ENCODE results near the gene KCND3.

The KCND3 gene

DNA sequence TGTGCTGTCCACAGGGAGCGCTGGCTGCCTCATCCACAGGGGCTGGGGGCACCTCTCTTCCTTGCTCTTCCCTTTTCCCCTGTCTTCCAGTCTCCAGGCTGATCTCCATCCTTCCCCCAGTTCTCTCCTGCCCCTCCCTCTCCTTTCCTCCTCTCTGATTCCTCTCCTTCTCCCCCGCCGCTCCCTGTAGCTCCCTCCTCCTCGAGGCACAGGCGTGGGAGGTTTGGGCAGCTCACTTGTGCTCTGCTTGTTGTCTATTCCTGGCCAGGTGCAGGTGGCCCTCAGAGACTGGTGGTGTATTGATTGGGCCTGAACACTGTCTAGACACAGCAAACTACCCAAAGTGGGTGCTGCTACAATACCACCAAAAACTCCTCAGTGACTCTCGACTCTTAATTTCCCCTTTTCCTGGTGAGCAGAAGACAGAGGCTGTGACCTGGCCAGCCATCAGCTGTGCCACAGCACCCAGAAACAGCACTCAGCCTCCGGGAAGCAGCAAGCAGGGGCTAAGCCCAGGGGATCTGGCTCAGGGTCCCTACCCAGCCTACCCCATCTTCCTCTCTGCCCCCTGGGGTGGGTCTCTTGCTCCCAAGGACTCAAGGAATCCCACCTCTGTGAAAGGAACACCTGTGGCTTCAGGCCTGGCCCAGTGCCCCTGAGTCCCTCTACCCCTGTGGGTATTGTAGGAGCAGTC is 140.5 kb downstream of the KCND3 start:
- TF ChIP-seq, protein P1, sequence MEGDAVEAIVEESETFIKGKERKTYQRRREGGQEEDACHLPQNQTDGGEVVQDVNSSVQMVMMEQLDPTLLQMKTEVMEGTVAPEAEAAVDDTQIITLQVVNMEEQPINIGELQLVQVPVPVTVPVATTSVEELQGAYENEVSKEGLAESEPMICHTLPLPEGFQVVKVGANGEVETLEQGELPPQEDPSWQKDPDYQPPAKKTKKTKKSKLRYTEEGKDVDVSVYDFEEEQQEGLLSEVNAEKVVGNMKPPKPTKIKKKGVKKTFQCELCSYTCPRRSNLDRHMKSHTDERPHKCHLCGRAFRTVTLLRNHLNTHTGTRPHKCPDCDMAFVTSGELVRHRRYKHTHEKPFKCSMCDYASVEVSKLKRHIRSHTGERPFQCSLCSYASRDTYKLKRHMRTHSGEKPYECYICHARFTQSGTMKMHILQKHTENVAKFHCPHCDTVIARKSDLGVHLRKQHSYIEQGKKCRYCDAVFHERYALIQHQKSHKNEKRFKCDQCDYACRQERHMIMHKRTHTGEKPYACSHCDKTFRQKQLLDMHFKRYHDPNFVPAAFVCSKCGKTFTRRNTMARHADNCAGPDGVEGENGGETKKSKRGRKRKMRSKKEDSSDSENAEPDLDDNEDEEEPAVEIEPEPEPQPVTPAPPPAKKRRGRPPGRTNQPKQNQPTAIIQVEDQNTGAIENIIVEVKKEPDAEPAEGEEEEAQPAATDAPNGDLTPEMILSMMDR (IDR thresholded peaks at IDR 0.05), result no peak
- Histone ChIP-seq H3K27me3 (peaks cover 27% of the 10 kb centered on the region), H3K4me3 (ENCODE audit: low read depth in 1 of 2, low read length in 1 of 2) (no peak overlapping the region), H3K9me3 (no peaks in the 10 kb centered on the region), H3K4me1 (ENCODE audit: control insufficient read depth in 1 of 2, insufficient read depth in 1 of 2, low read depth in 1 of 2, low read length in 1 of 2) (no peaks in the 10 kb centered on the region), H3K36me3 (no peaks in the 10 kb centered on the region), H3K27ac (no peak overlapping the region)

- Histone ChIP-seq H3K27me3 (peaks cover 15% of the 10 kb centered on the region), H3K9me3 (no peaks in the 10 kb centered on the region), H3K4me3 (ENCODE audit: low read depth in 1 of 2, low read length in 1 of 2) (no peak overlapping the region), H3K4me1 (ENCODE audit: control insufficient read depth in 1 of 2, insufficient read depth in 1 of 2, low read depth in 1 of 2, low read length in 1 of 2) (no peaks in the 10 kb centered on the region), H3K27ac (no peak overlapping the region), H3K36me3 (no peaks in the 10 kb centered on the region)
- TF ChIP-seq, protein P1 (IDR thresholded peaks at IDR 0.05), result no peak
Observed at GRCh38 chr1:111847466-111847865, 142.0 kb downstream of the KCND3 start.

DNA sequence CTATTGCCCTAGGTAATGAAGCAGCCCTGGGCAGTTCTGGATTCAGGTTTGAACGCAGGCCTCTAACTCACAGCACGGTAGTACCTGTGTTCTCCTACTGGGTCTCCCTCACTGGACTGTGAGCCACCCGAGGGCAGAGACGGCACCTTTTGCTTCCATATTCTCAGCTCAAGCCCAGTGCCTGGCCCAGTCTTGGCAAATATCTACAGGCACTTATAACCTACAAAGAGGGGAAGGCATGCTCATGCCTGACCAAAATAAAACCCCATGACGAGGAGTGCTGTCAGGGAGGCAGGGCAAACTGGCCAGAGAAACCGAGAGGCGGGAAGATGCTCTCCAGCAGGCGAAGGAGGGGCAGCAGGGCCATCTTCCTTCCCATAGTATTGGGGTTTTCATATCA is 142.6 kb downstream of the KCND3 start:
- TF ChIP-seq, protein P1 (IDR thresholded peaks at IDR 0.05), result no peak
- Histone ChIP-seq H3K4me1 (ENCODE audit: control insufficient read depth in 1 of 2, insufficient read depth in 1 of 2, low read depth in 1 of 2, low read length in 1 of 2) (no peaks in the 10 kb centered on the region), H3K27me3 (peaks cover 12% of the 10 kb centered on the region), H3K27ac (no peak overlapping the region), H3K9me3 (no peaks in the 10 kb centered on the region), H3K36me3 (no peaks in the 10 kb centered on the region), H3K4me3 (ENCODE audit: low read depth in 1 of 2, low read length in 1 of 2) (no peak overlapping the region)

DNA sequence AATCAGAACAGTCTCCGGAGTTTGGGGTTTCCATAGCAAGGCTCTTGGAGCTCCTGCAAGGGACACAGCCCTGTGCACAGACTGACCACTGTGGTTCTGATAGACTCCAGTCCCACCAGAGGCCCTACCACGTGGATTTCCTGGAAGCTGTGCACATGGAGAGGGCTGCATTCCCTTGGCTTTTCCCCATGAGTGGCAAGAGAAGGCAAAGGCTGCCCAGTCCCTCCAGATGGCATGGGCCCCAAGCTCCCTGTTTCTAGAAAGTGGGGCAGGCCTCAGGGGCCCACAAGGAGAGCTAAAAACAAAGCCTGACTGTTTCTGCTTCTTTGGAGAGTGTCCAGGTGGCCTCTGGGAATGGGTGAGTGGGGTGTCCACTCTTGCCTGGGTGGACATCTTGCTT is 146.3 kb downstream of the KCND3 start:
- H3K4me3 ChIP-seq (ENCODE audit: low read depth in 1 of 2, low read length in 1 of 2), result no peak overlapping the region
- TF ChIP-seq, protein P1 (IDR thresholded peaks at IDR 0.05), result no peak

GRCh38 chr1:111842411-111842810 is 147.1 kb downstream of the KCND3 start:
- Histone ChIP-seq H3K27me3 (peaks cover 12% of the 10 kb centered on the region), H3K36me3 (no peaks in the 10 kb centered on the region), H3K4me3 (ENCODE audit: low read depth in 1 of 2, low read length in 1 of 2) (no peak overlapping the region), H3K4me1 (ENCODE audit: control insufficient read depth in 1 of 2, insufficient read depth in 1 of 2, low read depth in 1 of 2, low read length in 1 of 2) (no peaks in the 10 kb centered on the region), H3K27ac (no peak overlapping the region), H3K9me3 (no peaks in the 10 kb centered on the region)
- TF ChIP-seq, protein P1 (IDR thresholded peaks at IDR 0.05), result no peak

More for the DNA sequence above, 146.3 kb downstream of the KCND3 start:
- Histone ChIP-seq H3K27ac (no peak overlapping the region), H3K9me3 (no peaks in the 10 kb centered on the region), H3K36me3 (no peaks in the 10 kb centered on the region), H3K27me3 (peaks cover 12% of the 10 kb centered on the region), H3K4me1 (ENCODE audit: control insufficient read depth in 1 of 2, insufficient read depth in 1 of 2, low read depth in 1 of 2, low read length in 1 of 2) (no peaks in the 10 kb centered on the region)

All from neutrophil (primary cell).